ENCODE results near the gene SNRNP25.

Gene SNRNP25

DNA sequence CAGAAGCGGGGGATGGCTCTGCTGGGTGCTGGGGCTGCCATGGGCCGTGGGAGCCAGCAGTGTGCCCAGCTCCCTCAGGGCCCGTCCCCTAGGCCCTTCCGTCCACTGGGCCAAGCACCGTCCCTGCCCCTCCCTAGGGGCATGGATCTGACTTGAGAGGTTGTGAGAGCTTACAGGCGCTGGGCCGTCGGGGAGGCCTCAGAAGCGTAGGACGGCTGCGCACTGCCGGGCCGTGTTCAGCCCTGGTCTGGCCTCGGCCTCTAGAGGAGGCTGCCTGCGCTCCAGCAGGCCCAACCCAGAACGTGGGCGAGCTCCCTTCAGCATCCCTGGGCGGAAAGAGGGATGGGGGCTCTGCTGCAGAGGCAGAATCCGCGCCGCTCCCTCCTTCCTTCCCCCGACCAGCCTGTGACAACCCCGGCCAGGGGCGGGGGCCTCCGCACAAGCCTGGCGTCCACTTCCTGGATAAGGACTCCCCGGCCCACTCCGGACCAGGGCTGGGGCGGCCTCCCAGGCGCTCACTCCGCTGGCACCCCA is 23.7 kb downstream of the SNRNP25 start:
- H3K4me3 ChIP-seq (replicated peaks; ENCODE audit: low read depth, low read length), result peak overlapping the region; percentile 79
- TF ChIP-seq, protein P1, sequence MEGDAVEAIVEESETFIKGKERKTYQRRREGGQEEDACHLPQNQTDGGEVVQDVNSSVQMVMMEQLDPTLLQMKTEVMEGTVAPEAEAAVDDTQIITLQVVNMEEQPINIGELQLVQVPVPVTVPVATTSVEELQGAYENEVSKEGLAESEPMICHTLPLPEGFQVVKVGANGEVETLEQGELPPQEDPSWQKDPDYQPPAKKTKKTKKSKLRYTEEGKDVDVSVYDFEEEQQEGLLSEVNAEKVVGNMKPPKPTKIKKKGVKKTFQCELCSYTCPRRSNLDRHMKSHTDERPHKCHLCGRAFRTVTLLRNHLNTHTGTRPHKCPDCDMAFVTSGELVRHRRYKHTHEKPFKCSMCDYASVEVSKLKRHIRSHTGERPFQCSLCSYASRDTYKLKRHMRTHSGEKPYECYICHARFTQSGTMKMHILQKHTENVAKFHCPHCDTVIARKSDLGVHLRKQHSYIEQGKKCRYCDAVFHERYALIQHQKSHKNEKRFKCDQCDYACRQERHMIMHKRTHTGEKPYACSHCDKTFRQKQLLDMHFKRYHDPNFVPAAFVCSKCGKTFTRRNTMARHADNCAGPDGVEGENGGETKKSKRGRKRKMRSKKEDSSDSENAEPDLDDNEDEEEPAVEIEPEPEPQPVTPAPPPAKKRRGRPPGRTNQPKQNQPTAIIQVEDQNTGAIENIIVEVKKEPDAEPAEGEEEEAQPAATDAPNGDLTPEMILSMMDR (IDR thresholded peaks at IDR 0.05; ENCODE audit: low read depth, low read length, missing control alignments), result no peak
- DNase-seq (ENCODE audit: extremely low read depth, low read depth), result no peak

DNA sequence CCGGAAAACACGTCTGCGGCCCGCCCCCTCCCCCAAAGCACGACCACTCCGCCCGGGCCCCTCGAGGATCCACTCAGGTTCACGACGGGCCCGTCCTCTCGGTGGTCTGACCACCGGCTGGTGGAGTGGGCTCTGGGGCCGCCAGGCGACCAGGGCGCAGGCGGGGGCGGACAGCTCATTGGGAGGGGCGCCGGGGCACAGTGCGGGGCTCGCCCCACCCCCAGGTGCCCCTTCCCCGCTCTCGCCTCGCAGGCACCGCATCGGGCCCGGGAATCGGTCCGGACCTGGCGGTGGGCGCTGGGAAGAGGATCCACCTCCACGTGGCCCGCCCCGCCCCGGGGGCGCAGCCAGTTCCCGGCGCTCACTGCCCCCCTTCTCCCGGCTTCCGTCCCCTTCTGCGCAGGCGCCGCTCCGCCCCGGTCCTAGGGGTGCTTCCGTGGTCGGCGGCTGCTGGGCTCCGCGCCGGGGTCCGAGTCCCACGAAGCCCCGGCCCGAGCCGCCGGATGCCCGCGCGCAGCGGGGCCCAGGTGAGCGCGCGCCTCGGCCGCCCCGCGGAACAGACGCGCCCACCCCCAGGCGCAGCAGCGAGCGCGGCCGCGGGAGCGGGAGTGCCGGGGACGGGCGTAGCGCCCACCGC is 24.3 kb downstream of the SNRNP25 start, which contains the start of gene MPG:
TSS of gene MPG (plus strand) at position 419 of the 637 bp plus-strand sequence. CDS start at position 504, 85 bp downstream.
- H3K4me3 ChIP-seq (replicated peaks; ENCODE audit: low read depth, low read length), result peak within 1 kb of the TSS; percentile 79
- TF ChIP-seq, protein P1 (IDR thresholded peaks at IDR 0.05; ENCODE audit: low read depth, low read length, missing control alignments), result no peak
- no peak for DNase-seq (ENCODE audit: extremely low read depth, low read depth)

DNA sequence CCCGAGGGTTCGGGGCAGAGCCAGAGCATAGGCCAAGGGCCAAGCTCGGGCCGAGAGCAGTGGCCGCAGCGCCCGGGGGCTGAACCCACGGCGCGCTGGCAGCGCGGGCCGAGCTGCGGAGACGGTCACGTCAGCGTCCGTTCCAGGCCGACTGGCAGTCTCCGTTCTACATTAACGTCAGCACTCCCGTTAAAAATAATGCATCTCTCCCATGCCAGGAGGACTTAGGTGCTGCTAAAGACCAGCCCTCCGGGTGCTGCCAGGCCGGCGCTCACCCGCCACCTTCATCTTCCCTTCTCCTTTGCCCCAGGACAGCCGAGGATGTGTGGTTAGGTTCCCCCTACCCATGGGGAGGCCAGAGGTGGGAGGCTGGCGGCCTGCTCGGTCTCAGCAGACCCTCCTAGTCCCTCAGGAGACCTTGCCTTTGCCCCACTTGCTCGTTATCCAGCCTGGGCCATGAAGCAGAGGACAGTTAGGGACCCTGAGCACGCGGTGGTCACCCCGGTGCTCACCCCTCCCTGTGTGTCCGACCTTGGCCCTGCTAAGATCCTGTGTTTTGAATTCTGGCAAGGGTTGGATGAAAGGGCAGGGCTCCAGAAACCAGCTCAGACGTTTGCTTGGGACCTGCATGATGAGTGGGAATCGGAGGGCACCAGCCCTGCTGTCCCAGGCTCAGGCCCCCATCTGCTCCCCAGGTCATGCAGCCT is 25.0 kb downstream of the SNRNP25 start:
- H3K4me3 ChIP-seq (replicated peaks; ENCODE audit: low read depth, low read length), result peak overlapping the region; percentile 79
- TF ChIP-seq, protein P1 (IDR thresholded peaks at IDR 0.05; ENCODE audit: low read depth, low read length, missing control alignments), result no peak
- DNase-seq (ENCODE audit: extremely low read depth, low read depth), result no peak

GRCh38 chr16:79151-80054 is 25.8 kb downstream of the SNRNP25 start:
- peak overlapping the region; percentile 79 for H3K4me3 ChIP-seq (replicated peaks; ENCODE audit: low read depth, low read length)
- TF ChIP-seq, protein P1 (IDR thresholded peaks at IDR 0.05; ENCODE audit: low read depth, low read length, missing control alignments), result no peak
- DNase-seq (ENCODE audit: extremely low read depth, low read depth), result no peak

- no peak overlapping the region for H3K4me3 ChIP-seq (replicated peaks; ENCODE audit: low read depth, low read length)
These were observed 29.5 kb downstream of the SNRNP25 start for GRCh38 chr16:83060-83603.

More at GRCh38 chr16:83060-83603, 29.5 kb downstream of the SNRNP25 start:
- TF ChIP-seq, protein P1 (IDR thresholded peaks at IDR 0.05; ENCODE audit: low read depth, low read length, missing control alignments), result no peak
- DNase-seq (ENCODE audit: extremely low read depth, low read depth), result no peak
